WI38 (cell line): ENCODE data around the gene ANAPC13.

Experiments
- H3K4me3 ChIP-seq: 2 replicates; pipeline ENCODE4 v1.5.1; 2011; ENCODE audit warnings: low read depth, mild to moderate bottlenecking, control low read depth, low read length
- TF ChIP-seq, protein P1 (sequence below): IDR thresholded peaks from 2 replicates; pipeline ENCODE4 v1.5.1; 2012; ENCODE audit warnings: low read depth, mild to moderate bottlenecking, control low read depth, low read length

The ANAPC13 gene

DNA sequence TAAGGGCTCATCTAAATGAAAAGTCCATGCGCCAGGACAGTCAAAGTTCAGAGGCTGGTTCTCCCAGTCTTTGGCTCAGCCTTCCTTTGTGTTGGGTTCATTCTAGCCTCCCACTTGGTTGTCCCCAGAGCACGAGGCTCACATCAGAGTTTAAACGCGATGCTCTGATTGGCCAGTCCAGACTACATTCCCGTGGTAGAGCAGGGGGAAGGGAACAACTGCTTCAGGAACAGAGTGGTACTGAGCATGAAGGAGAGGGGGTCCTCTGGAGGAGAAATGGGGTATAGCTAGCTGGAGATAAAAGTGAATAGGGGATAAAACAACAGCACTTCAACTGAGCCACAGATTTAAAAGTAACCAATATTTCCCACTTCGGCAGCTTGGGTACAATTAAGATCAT, 32.2 kb downstream of the ANAPC13 start:
- no peak overlapping the region for H3K4me3 ChIP-seq
- TF ChIP-seq, protein P1, sequence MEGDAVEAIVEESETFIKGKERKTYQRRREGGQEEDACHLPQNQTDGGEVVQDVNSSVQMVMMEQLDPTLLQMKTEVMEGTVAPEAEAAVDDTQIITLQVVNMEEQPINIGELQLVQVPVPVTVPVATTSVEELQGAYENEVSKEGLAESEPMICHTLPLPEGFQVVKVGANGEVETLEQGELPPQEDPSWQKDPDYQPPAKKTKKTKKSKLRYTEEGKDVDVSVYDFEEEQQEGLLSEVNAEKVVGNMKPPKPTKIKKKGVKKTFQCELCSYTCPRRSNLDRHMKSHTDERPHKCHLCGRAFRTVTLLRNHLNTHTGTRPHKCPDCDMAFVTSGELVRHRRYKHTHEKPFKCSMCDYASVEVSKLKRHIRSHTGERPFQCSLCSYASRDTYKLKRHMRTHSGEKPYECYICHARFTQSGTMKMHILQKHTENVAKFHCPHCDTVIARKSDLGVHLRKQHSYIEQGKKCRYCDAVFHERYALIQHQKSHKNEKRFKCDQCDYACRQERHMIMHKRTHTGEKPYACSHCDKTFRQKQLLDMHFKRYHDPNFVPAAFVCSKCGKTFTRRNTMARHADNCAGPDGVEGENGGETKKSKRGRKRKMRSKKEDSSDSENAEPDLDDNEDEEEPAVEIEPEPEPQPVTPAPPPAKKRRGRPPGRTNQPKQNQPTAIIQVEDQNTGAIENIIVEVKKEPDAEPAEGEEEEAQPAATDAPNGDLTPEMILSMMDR, result no peak

DNA sequence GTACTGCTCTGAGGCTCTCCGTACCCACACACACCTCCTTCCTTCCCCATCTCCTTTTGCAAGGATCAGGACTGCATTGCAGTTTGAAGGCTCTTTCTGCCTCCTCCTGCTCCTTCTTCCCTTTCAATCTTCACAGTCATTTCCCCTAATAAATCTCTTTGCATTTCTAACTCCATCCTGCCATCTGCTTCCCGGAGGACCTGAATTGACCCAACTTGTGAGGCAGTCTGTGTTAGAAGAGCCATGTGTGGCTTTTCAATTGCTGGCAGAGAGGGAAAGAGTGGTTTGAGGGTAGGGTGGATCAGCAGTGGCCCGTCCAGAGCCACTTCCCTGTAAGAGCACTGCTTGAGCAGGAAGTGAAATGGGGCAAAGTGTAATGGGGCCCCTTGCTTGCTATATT, 35.8 kb downstream of the ANAPC13 start:
- TF ChIP-seq, protein P1, result no peak
- H3K4me3 ChIP-seq, result no peak overlapping the region

DNA sequence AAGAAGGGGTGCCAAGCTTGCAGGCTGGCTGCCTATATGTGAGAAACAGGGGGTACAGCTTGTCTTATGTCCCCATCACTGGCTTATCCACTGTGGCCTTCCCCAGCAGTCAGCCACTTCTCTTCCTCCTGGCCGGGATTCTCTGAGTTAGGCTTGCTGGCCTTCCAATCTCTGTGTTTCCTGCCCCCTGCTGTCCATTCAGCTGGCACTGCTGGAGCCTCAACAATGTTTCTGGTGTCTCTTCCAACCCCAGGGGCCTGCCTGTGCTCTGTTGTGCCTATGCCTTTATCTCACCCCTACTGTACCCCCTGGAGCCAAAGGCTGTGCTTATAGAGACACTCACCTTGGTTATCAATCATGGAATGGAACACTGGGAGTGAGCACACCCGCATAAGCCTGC, 36.5 kb downstream of the ANAPC13 start:
- H3K4me3 ChIP-seq, result no peak overlapping the region
- TF ChIP-seq, protein P1, result peak; percentile 69

DNA sequence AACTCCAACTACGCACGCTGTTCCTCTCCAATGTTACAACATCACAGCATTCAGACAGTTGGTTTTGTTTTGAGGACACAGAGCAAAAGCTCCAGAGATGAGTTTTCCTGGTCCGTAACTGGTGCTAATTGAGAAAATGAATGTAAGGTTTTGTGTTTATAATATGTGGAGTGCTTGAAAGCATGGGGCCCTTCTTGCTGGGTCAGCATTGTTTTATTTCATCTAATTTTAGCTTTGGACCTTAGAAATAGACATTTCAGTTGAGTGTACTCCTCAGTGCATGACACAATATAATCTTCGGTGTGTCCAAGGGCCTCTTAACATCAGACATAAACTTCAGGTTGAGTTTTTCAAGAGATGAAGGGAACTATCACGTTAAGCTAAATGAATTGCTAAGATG, 37.1 kb downstream of the ANAPC13 start:
- H3K4me3 ChIP-seq, result no peak overlapping the region
- TF ChIP-seq, protein P1, result no peak

DNA sequence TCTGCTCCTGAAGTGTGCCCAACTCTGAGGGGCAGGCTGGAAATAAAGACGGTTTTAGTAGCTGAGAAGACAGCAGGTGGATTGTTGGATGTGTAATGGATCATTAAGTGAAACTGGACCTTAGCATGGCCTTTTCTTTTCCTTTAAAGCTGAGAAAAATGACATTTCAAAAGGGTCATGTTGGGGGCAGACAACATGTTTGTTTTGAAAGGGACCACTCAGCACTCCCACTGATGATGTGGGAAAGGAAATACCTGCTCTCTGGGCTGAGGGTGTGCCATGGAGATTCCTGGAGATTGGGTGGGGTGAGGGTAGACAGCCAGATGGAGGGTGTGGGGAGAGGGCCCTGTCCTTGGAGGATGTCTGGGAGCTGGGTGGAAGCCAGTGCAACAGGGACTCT, 38.4 kb downstream of the ANAPC13 start:
- no peak overlapping the region for H3K4me3 ChIP-seq
- TF ChIP-seq, protein P1, result no peak

DNA sequence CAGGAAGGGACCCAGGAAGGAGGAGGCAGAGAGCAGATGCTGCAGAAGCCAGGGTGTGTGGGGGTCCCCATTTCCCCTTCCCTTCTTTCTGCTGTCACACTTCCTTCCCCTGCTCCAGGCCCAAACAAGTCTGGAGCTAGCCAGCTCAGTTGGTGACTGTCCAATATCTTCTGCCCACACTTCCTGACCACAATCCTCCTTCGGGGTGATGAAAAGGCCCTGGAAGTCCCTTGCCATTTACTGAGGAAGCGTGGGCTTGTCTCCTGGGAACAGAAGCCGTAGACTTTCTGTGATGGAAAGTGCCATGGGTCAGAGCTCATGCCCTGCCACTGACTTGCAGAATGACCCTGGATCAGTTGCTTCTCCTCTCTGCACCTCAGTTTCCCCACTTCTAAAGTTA, 39.0 kb downstream of the ANAPC13 start:
- TF ChIP-seq, protein P1, result no peak
- H3K4me3 ChIP-seq, result no peak overlapping the region

DNA sequence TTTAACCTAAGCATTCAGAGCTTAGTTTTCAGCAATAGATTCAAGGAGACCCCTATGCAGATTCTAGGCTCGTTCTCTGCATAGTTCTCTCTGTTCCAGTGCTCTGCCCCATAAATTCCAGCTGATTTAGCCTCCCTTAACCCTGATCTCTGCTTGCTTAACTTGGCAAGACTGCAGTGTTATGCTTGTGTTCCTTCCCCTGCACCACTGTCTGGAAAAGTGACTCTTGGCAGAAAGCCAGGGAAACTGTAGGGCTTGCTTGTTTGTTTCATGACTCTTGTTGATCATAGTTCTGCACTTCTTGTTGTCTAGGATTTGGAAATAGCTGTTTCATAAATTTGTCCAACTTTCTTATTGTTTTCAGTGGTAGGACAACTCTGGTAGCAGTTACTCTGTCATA, 40.1 kb downstream of the ANAPC13 start:
- TF ChIP-seq, protein P1, result no peak
- H3K4me3 ChIP-seq, result no peak overlapping the region
